K562 (cell line): ENCODE data around the gene GATAD1. TPM values are rescaled to one million over a fixed set of nuclear protein-coding genes. Genes with fewer than 3 reads are reported as not detected.

Experiments used
- CBFA2T2 ChIP-seq: fragments of 450-650 bp; conservative IDR thresholded peaks from 2 replicates; pipeline ENCODE4 v1.6.1; 2017; ENCODE audit warnings: mild to moderate bottlenecking
- CREM ChIP-seq: IDR thresholded peaks from 2 replicates; pipeline ENCODE4 v1.6.1; 2014; ENCODE audit warnings: antibody characterized with exemption, low read depth
- DIDO1 ChIP-seq: fragments of 450-650 bp; IDR thresholded peaks from 2 replicates; pipeline ENCODE4 v1.6.1; 2016; ENCODE audit warnings: low read depth, missing biosample characterization, missing genetic modification characterization
- HMG20B ChIP-seq: fragments of 250-450 bp; sonication (Bioruptor Pico); IDR thresholded peaks from 2 replicates; pipeline ENCODE4 v1.5.0; 2021; ENCODE audit warnings: mild to moderate bottlenecking
- NFIX ChIP-seq: fragments of 250-450 bp; sonication (Bioruptor Pico); IDR thresholded peaks from 2 replicates; pipeline ENCODE4 v1.4.0; 2020; ENCODE audit warnings: low read depth, mild to moderate bottlenecking, moderate library complexity
- NFYB ChIP-seq: IDR thresholded peaks from 2 replicates; pipeline ENCODE4 v1.6.1; 2011; ENCODE audit warnings: mild to moderate bottlenecking, moderate library complexity; ENCODE audit not compliant: insufficient read length; ENCODE audit errors: extremely low read depth
- PML ChIP-seq: IDR thresholded peaks from 2 replicates; pipeline ENCODE4 v1.6.1; 2012; ENCODE audit warnings: low read length, inconsistent platforms
- SIRT6 ChIP-seq: IDR thresholded peaks from one replicate; pipeline ENCODE4 v1.6.1; 2012; ENCODE audit warnings: low read depth, mild to moderate bottlenecking, control low read depth, inconsistent platforms, low read length, moderate library complexity
- TBL1XR1 ChIP-seq, 2 experiments: IDR thresholded peaks; 2 replicates each; pipeline ENCODE4 v1.6.1; 2012; ENCODE audit warnings: improper control_type of control experiment in 2 of 2, low read length in 2 of 2, mild to moderate bottlenecking in 1 of 2
- ZNF24 ChIP-seq: fragments of 450-650 bp; IDR thresholded peaks from 2 replicates; pipeline ENCODE4 v1.6.1; 2016
- ZNF282 ChIP-seq: sonication (generic); formaldehyde crosslinking; IDR thresholded peaks from 2 replicates; pipeline ENCODE4 v1.8.1; 2023; ENCODE audit warnings: missing genetic modification reagents
- ZNF764 ChIP-seq: fragments of 250-450 bp; sonication (Bioruptor Pico); IDR thresholded peaks from 2 replicates; pipeline ENCODE4 v1.4.0; 2020; ENCODE audit warnings: low read depth, mild to moderate bottlenecking, moderate library complexity
- polyA plus RNA-seq, 8 experiments: library from polyadenylated mRNA; depleted of rRNA in 4 of 8; stranded (reverse) in 5 of 8; unstranded in 3 of 8; fragments of >200 nt; fragmentation: Nextera tagmentation in 2 of 8; fragmentation: Illumina TruSeq in 1 of 8; extraction: Ambion mirVana in 2 of 8; extraction: Trizol in 1 of 8; gene quantifications; 2 replicates each; pipeline versions ENCODE4 v1.2.1 to v1.2.3, GENCODE V29; 2011 to 2014; ENCODE audit warnings: inconsistent platforms in 1 of 8, missing spikeins in 1 of 8
- total RNA-seq, 7 experiments: library from RNA; depleted of rRNA in 6 of 7; stranded (reverse); fragments of >200 nt in 6 of 7; fragmentation: Illumina TruSeq in 2 of 7; extraction: Trizol in 2 of 7; gene quantifications; 2 replicates each; pipeline versions ENCODE4 v1.2.1 to v1.2.3, GENCODE V29; 2011 to 2021; ENCODE audit warnings: low replicate concordance in 1 of 7
- TF ChIP-seq, protein P1 (sequence below): fragments of 250-450 bp; sonication (Bioruptor Pico); IDR thresholded peaks from 2 replicates; pipeline ENCODE4 v1.4.0; 2020; ENCODE audit warnings: borderline replicate concordance
- TF ChIP-seq, protein P2 (sequence below): fragments of 450-650 bp; formaldehyde crosslinking; IDR thresholded peaks from 2 replicates; pipeline ENCODE4 v1.4.0; 2020; ENCODE audit warnings: mild to moderate bottlenecking, moderate library complexity
- TF ChIP-seq, protein P3 (sequence below): fragments of 250-450 bp; sonication (Bioruptor Pico); IDR thresholded peaks from 2 replicates; pipeline ENCODE4 v1.4.0; 2020; ENCODE audit warnings: mild to moderate bottlenecking
- TF ChIP-seq, protein P4 (sequence below), 3 experiments: fragments of 200-800 bp in 1 of 3; fragments of 250-450 bp in 1 of 3; fragments of 450-650 bp in 1 of 3; sonication (Bioruptor Pico) in 1 of 3; sonication (Bioruptor generic) in 1 of 3; formaldehyde crosslinking in 1 of 3; IDR thresholded peaks; 2 replicates each; pipeline versions ENCODE4 v1.6.1 to v1.8.0; 2016 to 2022; ENCODE audit warnings: mild to moderate bottlenecking in 2 of 3, missing genetic modification characterization in 2 of 3, missing compliant biosample characterization in 1 of 3, moderate library complexity in 1 of 3

The GATAD1 gene
- total and polyA plus RNA-seq, 9 of the 15 experiments (the other 6 are each of a cell fraction or from before 2014, with no cell fraction given), result 9.3 to 67.7 (median 34.3) TPM

DNA sequence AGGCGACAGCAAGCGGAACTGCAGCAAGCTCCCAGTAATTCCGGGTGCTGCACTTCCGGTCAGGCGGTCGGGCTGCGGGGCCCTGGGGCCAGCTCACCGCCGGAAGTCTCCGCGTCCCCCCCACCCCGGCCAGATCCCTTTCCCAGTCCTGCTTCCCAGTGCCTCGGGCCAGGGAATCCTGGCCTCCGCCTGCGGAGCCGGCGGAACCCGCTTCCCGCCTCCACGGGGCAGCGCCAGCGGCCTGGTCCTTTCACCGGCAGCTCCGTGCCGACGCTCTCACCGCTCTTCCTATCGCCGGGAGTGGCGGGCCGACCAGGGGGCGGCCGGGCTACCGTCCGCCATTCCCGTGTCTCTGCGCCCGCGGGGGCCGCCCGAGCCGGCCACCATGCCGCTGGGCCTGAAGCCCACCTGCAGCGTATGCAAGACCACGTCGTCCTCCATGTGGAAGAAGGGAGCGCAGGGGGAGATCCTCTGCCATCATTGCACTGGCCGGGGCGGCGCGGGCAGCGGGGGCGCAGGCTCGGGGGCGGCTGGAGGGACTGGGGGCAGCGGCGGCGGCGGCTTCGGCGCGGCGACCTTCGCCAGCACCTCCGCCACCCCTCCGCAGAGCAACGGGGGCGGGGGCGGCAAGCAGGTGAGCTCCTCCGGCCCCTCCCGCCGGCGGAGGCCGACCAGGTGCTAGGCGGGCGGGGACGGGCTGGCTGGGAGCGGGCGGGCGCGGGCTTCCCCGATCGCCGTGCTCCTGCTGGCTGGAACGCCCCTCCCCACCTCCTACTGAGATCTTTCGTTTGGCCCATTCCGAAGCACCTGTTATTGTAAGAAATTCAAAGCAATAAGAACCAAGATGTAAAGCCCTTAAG lies at the start of gene GATAD1 (continued):
- TF ChIP-seq NFYB, result no peak
- TF ChIP-seq ZNF764 (CRISPR knock-in tag), result no peak
- TF ChIP-seq DIDO1 (tag), result peak; percentile 21; the same call in 1 of the 2 replicates
- TF ChIP-seq, protein P1, sequence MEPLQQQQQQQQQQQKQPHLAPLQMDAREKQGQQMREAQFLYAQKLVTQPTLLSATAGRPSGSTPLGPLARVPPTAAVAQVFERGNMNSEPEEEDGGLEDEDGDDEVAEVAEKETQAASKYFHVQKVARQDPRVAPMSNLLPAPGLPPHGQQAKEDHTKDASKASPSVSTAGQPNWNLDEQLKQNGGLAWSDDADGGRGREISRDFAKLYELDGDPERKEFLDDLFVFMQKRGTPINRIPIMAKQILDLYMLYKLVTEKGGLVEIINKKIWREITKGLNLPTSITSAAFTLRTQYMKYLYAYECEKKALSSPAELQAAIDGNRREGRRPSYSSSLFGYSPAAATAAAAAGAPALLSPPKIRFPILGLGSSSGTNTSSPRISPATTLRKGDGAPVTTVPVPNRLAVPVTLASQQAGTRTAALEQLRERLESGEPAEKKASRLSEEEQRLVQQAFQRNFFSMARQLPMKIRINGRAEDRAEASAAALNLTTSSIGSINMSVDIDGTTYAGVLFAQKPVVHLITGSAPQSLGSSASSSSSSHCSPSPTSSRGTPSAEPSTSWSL (CRISPR knock-in tag), result no peak
- TF ChIP-seq HMG20B, result peak; percentile 57; the same call in 1 of the 2 replicates
- TF ChIP-seq ZNF282 (CRISPR knock-in tag), result 0 out of 2 replicates have a peak, but pooled peaks have one; percentile 21
- no peak for TF ChIP-seq SIRT6
- peak; percentile 1 for TF ChIP-seq ZNF24
- TF ChIP-seq NFIX, result no peak
- TF ChIP-seq, protein P2, sequence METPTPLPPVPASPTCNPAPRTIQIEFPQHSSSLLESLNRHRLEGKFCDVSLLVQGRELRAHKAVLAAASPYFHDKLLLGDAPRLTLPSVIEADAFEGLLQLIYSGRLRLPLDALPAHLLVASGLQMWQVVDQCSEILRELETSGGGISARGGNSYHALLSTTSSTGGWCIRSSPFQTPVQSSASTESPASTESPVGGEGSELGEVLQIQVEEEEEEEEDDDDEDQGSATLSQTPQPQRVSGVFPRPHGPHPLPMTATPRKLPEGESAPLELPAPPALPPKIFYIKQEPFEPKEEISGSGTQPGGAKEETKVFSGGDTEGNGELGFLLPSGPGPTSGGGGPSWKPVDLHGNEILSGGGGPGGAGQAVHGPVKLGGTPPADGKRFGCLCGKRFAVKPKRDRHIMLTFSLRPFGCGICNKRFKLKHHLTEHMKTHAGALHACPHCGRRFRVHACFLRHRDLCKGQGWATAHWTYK (CRISPR knock-in tag), result no peak
- no peak for TF ChIP-seq CBFA2T2
- 0 out of 4 replicates have a peak, but pooled peaks of 1 of the 2 experiments have one; percentile 18 for TF ChIP-seq TBL1XR1 (IDR thresholded peaks at IDR 0.05; ENCODE audit: low read length in 2 of 2)
- TF ChIP-seq CREM, result peak; percentile 42
- TF ChIP-seq, protein P3, sequence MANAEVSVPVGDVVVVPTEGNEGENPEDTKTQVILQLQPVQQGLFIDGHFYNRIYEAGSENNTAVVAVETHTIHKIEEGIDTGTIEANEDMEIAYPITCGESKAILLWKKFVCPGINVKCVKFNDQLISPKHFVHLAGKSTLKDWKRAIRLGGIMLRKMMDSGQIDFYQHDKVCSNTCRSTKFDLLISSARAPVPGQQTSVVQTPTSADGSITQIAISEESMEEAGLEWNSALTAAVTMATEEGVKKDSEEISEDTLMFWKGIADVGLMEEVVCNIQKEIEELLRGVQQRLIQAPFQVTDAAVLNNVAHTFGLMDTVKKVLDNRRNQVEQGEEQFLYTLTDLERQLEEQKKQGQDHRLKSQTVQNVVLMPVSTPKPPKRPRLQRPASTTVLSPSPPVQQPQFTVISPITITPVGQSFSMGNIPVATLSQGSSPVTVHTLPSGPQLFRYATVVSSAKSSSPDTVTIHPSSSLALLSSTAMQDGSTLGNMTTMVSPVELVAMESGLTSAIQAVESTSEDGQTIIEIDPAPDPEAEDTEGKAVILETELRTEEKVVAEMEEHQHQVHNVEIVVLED (CRISPR knock-in tag), result no peak
- TF ChIP-seq, protein P4, sequence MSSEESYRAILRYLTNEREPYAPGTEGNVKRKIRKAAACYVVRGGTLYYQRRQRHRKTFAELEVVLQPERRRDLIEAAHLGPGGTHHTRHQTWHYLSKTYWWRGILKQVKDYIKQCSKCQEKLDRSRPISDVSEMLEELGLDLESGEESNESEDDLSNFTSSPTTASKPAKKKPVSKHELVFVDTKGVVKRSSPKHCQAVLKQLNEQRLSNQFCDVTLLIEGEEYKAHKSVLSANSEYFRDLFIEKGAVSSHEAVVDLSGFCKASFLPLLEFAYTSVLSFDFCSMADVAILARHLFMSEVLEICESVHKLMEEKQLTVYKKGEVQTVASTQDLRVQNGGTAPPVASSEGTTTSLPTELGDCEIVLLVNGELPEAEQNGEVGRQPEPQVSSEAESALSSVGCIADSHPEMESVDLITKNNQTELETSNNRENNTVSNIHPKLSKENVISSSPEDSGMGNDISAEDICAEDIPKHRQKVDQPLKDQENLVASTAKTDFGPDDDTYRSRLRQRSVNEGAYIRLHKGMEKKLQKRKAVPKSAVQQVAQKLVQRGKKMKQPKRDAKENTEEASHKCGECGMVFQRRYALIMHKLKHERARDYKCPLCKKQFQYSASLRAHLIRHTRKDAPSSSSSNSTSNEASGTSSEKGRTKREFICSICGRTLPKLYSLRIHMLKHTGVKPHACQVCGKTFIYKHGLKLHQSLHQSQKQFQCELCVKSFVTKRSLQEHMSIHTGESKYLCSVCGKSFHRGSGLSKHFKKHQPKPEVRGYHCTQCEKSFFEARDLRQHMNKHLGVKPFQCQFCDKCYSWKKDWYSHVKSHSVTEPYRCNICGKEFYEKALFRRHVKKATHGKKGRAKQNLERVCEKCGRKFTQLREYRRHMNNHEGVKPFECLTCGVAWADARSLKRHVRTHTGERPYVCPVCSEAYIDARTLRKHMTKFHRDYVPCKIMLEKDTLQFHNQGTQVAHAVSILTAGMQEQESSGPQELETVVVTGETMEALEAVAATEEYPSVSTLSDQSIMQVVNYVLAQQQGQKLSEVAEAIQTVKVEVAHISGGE (CRISPR knock-in tag; IDR thresholded peaks at IDR 0.05), result peak; percentile 83 to 97 (median 89); a peak in 5 of 6 replicates
- TF ChIP-seq PML, result peak; percentile 85
